Neural progenitor cell (in vitro differentiated cells): Measurements from ENCODE around the gene SPTBN1.

Source experiments
- EZH2 ChIP-seq: fragments of 200-600 bp; sonication (generic); IDR thresholded peaks from 2 replicates; pipeline ENCODE4 v1.6.1; 2017; ENCODE audit warnings: antibody characterized with exemption, mild to moderate bottlenecking, moderate library complexity
- EZH2phosphoT487 ChIP-seq: fragments of 200-600 bp; sonication (generic); IDR thresholded peaks from 2 replicates; pipeline ENCODE4 v1.6.1; 2017; ENCODE audit warnings: antibody characterized with exemption
- TF ChIP-seq, protein P1 (sequence below): fragments of 200-600 bp; sonication (generic); IDR thresholded peaks from 2 replicates; pipeline ENCODE4 v1.5.1; 2017; ENCODE audit warnings: antibody characterized with exemption, mild to moderate bottlenecking

DNA sequence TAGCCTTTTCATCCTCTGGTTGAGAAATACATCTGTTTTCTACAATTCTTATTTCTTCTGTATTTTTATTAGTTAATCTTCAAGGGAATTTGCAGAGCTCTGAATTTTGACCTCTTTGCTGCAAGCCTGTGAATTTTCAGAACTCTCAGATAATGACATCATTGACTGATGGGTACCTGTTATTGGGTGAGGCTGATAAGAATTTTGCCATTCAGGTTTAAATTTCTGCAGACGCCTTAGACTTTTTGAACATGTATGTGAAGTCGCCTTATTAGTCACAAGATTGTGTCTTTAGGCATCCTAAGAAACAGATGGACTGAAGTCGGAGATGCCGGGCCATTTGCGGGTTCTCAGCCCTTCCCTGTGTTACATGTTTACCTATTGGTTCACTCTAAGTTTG is 82.4 kb downstream of the SPTBN1 start:
- TF ChIP-seq, protein P1, sequence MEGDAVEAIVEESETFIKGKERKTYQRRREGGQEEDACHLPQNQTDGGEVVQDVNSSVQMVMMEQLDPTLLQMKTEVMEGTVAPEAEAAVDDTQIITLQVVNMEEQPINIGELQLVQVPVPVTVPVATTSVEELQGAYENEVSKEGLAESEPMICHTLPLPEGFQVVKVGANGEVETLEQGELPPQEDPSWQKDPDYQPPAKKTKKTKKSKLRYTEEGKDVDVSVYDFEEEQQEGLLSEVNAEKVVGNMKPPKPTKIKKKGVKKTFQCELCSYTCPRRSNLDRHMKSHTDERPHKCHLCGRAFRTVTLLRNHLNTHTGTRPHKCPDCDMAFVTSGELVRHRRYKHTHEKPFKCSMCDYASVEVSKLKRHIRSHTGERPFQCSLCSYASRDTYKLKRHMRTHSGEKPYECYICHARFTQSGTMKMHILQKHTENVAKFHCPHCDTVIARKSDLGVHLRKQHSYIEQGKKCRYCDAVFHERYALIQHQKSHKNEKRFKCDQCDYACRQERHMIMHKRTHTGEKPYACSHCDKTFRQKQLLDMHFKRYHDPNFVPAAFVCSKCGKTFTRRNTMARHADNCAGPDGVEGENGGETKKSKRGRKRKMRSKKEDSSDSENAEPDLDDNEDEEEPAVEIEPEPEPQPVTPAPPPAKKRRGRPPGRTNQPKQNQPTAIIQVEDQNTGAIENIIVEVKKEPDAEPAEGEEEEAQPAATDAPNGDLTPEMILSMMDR: no peak
- TF ChIP-seq EZH2phosphoT487 (no peak), EZH2 (no peak)
